Fibroblast of villous mesenchyme (primary cell): ENCODE measurements around the gene SLC2A8. TPM values are rescaled to one million over a fixed set of nuclear protein-coding genes. Genes with fewer than 3 reads are reported as not detected.

Experiments
- DNase-seq: peaks from one replicate; pipeline ENCODE4 v3.0.0-alpha.2; 2010; ENCODE audit warnings: low read depth
- H3K4me3 ChIP-seq: 2 replicates; pipeline ENCODE4 v1.5.1; 2011; ENCODE audit warnings: low read depth, mild to moderate bottlenecking, low read length
- total RNA-seq: library from RNA; depleted of rRNA; stranded (reverse); fragments of >200 nt; gene quantifications from 2 replicates; pipeline ENCODE4 v1.2.3, GENCODE V29; 2012
- TF ChIP-seq, protein P1 (sequence below): IDR thresholded peaks from 2 replicates; pipeline ENCODE4 v1.5.1; 2012; ENCODE audit warnings: low read depth, mild to moderate bottlenecking, low read length; ENCODE audit not compliant: insufficient read depth

The SLC2A8 gene
- total RNA-seq, 1 donor, result 8.2 TPM

DNA sequence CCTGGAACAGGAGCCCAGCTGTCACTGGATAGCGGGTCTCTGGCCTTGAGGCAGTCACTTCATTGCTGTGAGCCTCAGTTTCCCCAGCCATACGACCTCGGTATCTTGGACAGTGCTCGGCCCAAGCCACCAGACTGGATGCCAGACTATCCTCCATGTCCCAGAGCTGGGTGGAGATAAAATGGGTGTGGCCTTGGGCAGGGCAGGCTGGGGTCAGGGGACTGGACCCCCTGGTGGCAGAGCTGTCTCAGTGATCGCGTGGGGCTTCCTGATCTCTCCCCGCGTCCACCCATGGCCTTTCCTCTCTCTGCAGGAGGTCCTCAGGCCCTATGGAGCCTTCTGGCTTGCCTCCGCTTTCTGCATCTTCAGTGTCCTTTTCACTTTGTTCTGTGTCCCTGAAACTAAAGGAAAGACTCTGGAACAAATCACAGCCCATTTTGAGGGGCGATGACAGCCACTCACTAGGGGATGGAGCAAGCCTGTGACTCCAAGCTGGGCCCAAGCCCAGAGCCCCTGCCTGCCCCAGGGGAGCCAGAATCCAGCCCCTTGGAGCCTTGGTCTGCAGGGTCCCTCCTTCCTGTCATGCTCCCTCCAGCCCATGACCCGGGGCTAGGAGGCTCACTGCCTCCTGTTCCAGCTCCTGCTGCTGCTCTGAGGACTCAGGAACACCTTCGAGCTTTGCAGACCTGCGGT, 10.0 kb downstream of the SLC2A8 start:
- H3K4me3 ChIP-seq, result no peak overlapping the region
- no peak for DNase-seq
- TF ChIP-seq, protein P1, sequence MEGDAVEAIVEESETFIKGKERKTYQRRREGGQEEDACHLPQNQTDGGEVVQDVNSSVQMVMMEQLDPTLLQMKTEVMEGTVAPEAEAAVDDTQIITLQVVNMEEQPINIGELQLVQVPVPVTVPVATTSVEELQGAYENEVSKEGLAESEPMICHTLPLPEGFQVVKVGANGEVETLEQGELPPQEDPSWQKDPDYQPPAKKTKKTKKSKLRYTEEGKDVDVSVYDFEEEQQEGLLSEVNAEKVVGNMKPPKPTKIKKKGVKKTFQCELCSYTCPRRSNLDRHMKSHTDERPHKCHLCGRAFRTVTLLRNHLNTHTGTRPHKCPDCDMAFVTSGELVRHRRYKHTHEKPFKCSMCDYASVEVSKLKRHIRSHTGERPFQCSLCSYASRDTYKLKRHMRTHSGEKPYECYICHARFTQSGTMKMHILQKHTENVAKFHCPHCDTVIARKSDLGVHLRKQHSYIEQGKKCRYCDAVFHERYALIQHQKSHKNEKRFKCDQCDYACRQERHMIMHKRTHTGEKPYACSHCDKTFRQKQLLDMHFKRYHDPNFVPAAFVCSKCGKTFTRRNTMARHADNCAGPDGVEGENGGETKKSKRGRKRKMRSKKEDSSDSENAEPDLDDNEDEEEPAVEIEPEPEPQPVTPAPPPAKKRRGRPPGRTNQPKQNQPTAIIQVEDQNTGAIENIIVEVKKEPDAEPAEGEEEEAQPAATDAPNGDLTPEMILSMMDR, result no peak

DNA sequence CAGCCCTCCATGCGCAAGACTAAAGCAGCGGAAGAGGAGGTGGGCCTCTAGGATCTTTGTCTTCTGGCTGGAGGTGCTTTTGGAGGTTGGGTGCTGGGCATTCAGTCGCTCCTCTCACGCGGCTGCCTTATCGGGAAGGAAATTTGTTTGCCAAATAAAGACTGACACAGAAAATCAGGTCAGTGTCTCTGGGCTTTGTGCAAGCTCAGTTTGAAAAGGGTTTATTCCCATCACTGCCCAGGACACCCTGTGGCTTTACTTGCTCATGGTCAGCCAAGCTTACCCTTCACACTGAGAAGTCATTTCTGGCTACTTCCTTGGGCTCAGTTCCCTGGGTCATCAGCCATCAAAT, 10.5 kb downstream of the SLC2A8 start:
- no peak for DNase-seq
- no peak overlapping the region for H3K4me3 ChIP-seq
- TF ChIP-seq, protein P1, result no peak

DNA sequence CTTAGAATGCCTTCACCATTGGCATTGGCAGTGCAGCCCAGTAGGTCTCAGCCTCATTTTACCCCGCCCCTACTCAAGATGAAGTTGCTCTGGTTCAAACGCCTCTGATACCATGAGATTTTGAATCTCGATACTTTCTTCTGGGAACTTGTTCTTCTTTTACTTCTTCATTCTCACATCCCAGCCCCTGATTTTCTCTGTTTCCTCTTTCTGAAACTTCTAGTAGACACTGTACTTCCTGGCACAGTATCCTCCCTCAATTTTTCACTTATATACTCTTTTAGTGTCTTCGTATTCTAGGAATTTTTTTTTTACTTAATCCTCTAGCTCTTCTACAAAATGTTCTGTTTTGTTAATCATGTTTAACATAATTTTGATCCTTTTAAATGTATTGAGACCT, 14.2 kb downstream of the SLC2A8 start:
- no peak for DNase-seq
- TF ChIP-seq, protein P1, result no peak

DNA sequence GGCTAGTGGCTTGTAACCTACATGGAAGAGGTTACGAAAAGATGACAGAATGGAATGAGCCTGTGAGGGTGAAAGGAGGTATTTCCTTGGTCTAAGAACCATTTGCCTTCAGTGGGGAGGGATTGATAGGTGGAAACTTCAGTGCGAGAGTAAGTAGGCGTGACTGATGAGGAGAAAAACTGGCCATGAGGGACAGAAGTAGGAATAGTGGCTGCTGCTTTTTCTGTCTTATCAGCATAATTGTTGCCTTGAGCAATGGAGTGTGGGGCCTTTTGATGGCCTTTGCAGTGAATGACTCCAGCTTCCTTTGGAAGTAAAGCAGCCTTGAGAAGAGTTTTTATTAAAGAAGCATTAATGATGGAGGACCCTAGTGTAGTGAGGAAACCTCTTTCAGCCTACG, 18.2 kb downstream of the SLC2A8 start:
- DNase-seq, result no peak
- H3K4me3 ChIP-seq, result no peak overlapping the region
- TF ChIP-seq, protein P1, result no peak

More for the DNA sequence above, 14.2 kb downstream of the SLC2A8 start:
- no peak overlapping the region for H3K4me3 ChIP-seq

DNA sequence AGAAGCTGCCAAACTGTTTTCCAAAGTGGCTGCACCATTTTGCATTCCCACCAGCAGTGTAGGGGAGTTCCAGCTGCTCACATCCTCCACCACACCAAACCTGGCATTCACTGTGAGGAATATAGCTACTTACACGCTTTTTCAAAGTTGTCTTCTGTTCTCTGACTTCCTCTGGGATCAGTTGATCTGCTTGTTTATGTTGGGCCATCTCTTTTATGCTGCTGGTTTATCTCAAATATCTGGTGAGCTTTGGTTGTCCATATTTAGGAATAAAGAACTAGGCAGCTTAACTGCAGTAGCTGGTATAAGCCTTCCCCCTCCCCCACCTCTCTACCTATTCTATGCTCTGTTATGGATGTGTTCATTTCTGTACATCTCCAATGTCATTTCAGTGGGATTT, 18.7 kb downstream of the SLC2A8 start:
- no peak overlapping the region for H3K4me3 ChIP-seq
- TF ChIP-seq, protein P1, result no peak
- DNase-seq, result peak; percentile 29

DNA sequence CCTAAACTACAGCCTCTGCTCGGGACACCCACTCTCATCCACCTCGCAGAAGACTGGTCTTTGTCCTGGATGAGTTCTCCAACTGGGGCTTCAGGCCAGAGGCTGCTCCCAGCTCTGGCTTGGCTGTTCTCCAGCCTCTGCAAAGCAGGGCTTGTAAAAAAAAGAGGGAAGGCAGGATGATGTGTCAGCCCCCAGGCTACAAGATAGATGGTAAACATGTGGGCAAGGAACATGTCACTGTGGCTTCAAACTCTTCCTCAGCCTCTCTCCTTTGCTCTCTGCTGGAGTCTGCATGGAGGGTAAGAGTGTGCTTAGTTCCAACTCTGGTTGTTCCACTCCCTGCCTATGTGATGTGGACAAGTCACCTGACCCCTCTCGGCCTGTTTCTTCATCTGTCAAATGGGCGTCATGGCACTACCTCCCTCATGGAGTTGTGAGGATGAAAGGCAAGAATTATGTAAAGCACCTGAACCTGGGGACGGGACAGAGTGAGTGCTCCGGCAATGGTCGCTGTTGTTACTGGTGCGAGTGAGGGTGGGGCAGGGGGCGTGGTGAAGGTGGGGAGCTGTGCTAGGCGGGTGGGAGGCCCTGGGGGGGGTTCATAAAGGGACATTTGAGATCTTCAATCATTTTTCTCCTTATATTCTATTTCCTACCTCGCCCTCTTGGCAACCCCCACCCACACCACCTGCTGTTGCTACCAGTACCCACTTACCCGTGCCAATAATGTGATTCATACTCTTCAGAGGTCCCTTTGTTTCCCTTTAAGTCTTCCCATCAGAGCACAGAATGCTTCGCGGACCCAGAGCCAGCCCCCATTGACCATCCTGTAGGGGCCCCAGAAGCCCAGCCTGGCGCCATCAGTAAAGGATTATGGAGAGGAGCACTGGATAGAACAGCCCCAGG, 20.4 kb downstream of the SLC2A8 start:
- TF ChIP-seq, protein P1, result no peak
- H3K4me3 ChIP-seq, result no peak overlapping the region
- peak; percentile 65 for DNase-seq
